HG03159 (cell line): ENCODE measurements around the gene ALG14.
A peak's percentile ranks its signal among the peaks of the same experiment; 100 is the strongest.

Experiments used
- ATAC-seq: cut with Tn5 transposase; IDR thresholded peaks from one replicate; pipeline ENCODE4 v1.9.1; 2021; ENCODE audit warnings: mild to moderate bottlenecking, moderate library complexity; ENCODE audit not compliant: unreplicated experiment

Gene ALG14

GRCh38 chr1:94935034-94935433 is 137.7 kb downstream of the ALG14 start:
- no peak for ATAC-seq

GRCh38 chr1:94934551-94934950 is 138.2 kb downstream of the ALG14 start:
- ATAC-seq, result no peak

DNA sequence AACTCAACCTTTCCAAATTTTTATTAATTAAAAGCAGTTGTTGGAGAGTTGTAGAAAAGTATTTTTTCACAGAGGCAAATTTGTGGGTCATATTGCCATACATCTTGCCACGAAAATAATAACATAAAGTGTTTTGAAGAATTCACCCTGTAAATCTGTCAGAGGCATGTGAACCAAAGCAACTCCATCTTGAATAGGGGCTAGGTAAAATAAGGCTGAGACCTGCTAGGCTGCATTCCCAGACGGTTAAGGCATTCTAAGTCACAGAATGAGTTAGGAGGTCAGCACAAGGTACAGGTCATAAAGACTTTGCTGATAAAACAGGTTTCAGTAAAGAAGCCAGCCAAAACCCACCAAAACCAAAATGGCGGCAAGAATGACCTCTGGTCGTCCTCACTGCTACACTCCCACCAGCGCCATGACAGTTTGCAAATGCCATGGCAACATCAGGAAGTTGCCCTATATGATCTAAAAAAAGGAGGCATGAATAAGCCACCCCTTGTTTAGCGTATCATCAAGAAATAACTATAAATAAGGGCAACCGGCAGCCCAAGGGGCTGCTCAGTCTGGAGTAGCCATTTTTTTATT is 141.4 kb downstream of the ALG14 start:
- no peak for ATAC-seq

- no peak for ATAC-seq
These were observed 143.2 kb downstream of the ALG14 start for GRCh38 chr1:94929351-94930217.

GRCh38 chr1:94928293-94928939 is 144.3 kb downstream of the ALG14 start:
- no peak for ATAC-seq

- peak; percentile 26 for ATAC-seq
These were observed 145.2 kb downstream of the ALG14 start for GRCh38 chr1:94927405-94928175.

GRCh38 chr1:94926915-94927404 is 145.8 kb downstream of the ALG14 start, which contains the start of gene CNN3:
CNN3 (minus strand) TSS chr1:94927110; CDS start chr1:94926894, 216 bp downstream.
- ATAC-seq, result peak; percentile 83

- ATAC-seq, result peak; percentile 28
These were observed 146.4 kb downstream of the ALG14 start for GRCh38 chr1:94926126-94926914.

DNA sequence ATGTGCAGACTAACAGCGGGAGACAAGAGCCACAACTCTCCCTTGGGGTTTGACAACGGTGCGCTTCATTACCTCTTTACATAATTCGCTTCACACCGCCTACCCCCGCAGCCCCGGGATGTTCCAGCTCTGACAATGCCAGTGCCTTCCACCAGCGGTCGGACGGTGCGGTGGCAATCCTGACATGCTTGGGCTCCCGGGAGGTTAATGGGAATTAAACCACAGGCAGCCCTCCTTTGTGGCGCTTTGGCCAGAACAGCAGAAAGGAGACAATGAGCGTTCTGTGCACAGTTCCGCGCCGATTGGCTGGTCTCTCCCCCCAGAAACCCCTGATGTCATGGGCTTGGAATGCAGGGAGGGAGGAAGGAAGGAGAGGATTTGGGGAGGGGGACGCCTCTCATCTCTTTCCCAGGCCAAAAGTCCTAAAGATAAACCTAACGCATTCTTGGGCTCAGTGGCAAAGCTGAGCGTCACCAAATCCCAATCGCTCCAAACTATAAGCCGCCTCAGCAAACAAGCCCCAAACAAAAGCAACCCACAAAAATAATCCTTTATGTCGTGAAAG is 147.1 kb downstream of the ALG14 start:
- ATAC-seq, result no peak

- no peak for ATAC-seq
These were observed 147.7 kb downstream of the ALG14 start for GRCh38 chr1:94925004-94925403.
